Esophagus muscularis mucosa (tissue), 4 donors: Measurements from ENCODE around the gene RRBP1. TPM values are rescaled to one million over a fixed set of nuclear protein-coding genes. Genes with fewer than 3 reads are reported as not detected.

Experiments used
- DNase-seq: peaks from one replicate; pipeline ENCODE4 v3.0.0-alpha.2; 2017; ENCODE audit errors: extremely low spot score
- H3K27ac ChIP-seq, 4 donors: fragments of 200-600 bp; sonication (generic); replicated peaks in 1 of 4; 1 replicate in 3 of 4; 2 replicates in 1 of 4; pipeline ENCODE4 v1.5.1; 2016 to 2019; ENCODE audit warnings: mild to moderate bottlenecking in 1 of 4
- H3K27me3 ChIP-seq, 4 donors: fragments of 200-600 bp; sonication (generic); one replicate each; pipeline versions ENCODE4 v1.5.1 to v1.6.0; 2016 to 2019
- H3K36me3 ChIP-seq, 4 donors: fragments of 200-600 bp; sonication (generic); one replicate each; pipeline ENCODE4 v1.5.1; 2016 to 2019
- H3K4me1 ChIP-seq, 4 donors: fragments of 200-600 bp; sonication (generic); one replicate each; pipeline ENCODE4 v1.5.1; 2016 to 2019
- H3K4me3 ChIP-seq, 4 donors: fragments of 200-600 bp; sonication (generic); 1 replicate in 2 of 4; 2 replicates in 2 of 4; pipeline ENCODE4 v1.5.1; 2016 to 2019; ENCODE audit warnings: mild to moderate bottlenecking in 4 of 4, moderate library complexity in 1 of 4
- H3K9me3 ChIP-seq, 4 donors: fragments of 200-600 bp; sonication (generic); 1 replicate in 3 of 4; 2 replicates in 1 of 4; pipeline ENCODE4 v1.5.1; 2016 to 2019
- EP300 ChIP-seq: sonication (generic); formaldehyde crosslinking; IDR thresholded peaks from one replicate; pipeline ENCODE4 v1.6.1; 2017; ENCODE audit warnings: antibody characterized with exemption
- POLR2A ChIP-seq: fragments of 450-650 bp; IDR thresholded peaks from one replicate; pipeline ENCODE4 v1.6.1; 2017; ENCODE audit warnings: antibody characterized with exemption, moderate library complexity, mild to moderate bottlenecking, low read depth
- POLR2AphosphoS5 ChIP-seq, 2 donors: sonication (generic); formaldehyde crosslinking; IDR thresholded peaks; one replicate each; pipeline ENCODE4 v1.6.1; 2017; ENCODE audit warnings: antibody characterized with exemption in 2 of 2
- WGBS: methylation state at CpG from one replicate; pipeline ENCODE4 v1.1.5; 2018; 5-methylcytosine and 5-hydroxymethylcytosine counted together
- intact Hi-C: fragments of 100-400 bp; cut with DNase I; formaldehyde crosslinking; loops from one replicate; pipeline ENCODE4 v1.15.1; 2023
- total RNA-seq, 4 donors: library from RNA; depleted of rRNA; stranded (reverse); fragments of >200 nt; gene quantifications; one replicate each; pipeline versions ENCODE4 v1.1.0 to v1.2.1, GENCODE V29; 2016
- TF ChIP-seq, protein P1 (sequence below), 3 experiments: fragments of 200-600 bp in 2 of 3; fragments of 450-650 bp in 1 of 3; sonication (generic) in 2 of 3; IDR thresholded peaks; one replicate each; pipeline ENCODE4 v1.5.1; 2017 to 2019; ENCODE audit warnings: antibody characterized with exemption in 3 of 3, mild to moderate bottlenecking in 2 of 3, moderate library complexity in 1 of 3

The RRBP1 gene
- total RNA-seq, 4 donors from 2014 or later, result 61.5 to 86.6 (median 65.4) TPM

DNA sequence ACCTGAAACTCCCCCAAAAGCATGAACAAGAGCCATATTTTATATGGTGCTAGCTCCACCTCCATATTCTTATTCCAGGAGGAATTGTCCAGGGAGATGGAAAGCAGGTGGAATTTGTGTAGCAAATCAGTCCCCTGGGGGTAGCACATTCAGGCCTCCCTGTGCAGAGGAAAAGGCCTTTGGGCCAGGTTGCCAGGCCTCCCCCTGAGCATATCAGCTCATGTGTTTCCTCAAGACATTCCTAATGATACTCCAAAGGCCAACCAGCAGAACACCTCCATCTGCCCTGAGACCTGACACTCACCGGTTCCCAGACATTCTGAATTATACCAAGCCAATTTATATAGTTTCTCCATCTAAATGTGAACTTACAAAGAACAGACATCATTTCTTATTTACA lies 15.1 kb upstream of the RRBP1 start:
- Histone ChIP-seq H3K4me3 (no peak overlapping the region), H3K27me3 (no peaks in the 10 kb centered on the region), H3K4me1 (peaks cover 0 to 21% (median 20%) of the 10 kb centered on the region in 4 donors), H3K27ac (no peak overlapping the region), H3K9me3 (no peaks in the 10 kb centered on the region), H3K36me3 (no peaks in the 10 kb centered on the region)
- intact Hi-C loops, result no loop called here
- TF ChIP-seq EP300, result no peak
- TF ChIP-seq, protein P1, sequence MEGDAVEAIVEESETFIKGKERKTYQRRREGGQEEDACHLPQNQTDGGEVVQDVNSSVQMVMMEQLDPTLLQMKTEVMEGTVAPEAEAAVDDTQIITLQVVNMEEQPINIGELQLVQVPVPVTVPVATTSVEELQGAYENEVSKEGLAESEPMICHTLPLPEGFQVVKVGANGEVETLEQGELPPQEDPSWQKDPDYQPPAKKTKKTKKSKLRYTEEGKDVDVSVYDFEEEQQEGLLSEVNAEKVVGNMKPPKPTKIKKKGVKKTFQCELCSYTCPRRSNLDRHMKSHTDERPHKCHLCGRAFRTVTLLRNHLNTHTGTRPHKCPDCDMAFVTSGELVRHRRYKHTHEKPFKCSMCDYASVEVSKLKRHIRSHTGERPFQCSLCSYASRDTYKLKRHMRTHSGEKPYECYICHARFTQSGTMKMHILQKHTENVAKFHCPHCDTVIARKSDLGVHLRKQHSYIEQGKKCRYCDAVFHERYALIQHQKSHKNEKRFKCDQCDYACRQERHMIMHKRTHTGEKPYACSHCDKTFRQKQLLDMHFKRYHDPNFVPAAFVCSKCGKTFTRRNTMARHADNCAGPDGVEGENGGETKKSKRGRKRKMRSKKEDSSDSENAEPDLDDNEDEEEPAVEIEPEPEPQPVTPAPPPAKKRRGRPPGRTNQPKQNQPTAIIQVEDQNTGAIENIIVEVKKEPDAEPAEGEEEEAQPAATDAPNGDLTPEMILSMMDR (IDR thresholded peaks at IDR 0.05), result no peak
- no peak for TF ChIP-seq POLR2AphosphoS5 (IDR thresholded peaks at IDR 0.05)
- no peak for TF ChIP-seq POLR2A
- DNase-seq, result no peak
- WGBS, result 100% methylated on average over 1 of the region's 1 CpG

DNA sequence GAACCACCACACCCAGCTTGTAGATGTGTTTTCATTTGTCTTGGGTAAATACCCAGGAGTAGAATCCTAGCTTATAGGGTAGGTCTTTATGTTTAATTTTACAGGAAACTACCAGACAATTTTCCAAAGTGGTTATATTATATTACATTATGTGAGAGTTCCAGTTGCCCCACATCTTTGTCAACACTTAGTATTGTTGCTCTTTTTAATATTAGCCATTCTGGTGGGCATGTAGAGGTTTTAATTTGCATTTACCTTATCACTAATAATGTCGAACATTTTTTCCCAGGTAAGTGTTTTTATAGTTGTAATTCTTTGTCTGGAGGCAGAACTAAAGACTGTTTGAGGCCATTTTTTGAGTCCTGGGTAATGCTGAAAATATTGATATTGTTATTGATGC lies 14.2 kb upstream of the RRBP1 start:
- no peaks in the 10 kb centered on the region for H3K27me3 ChIP-seq
- H3K36me3 ChIP-seq, result no peaks in the 10 kb centered on the region
- 90% methylated on average over 1 of the region's 1 CpG for WGBS
- H3K4me3 ChIP-seq, result no peak overlapping the region
- no peak overlapping the region for H3K27ac ChIP-seq
- H3K4me1 ChIP-seq, result peaks cover 0 to 29% (median 28%) of the 10 kb centered on the region in 4 donors
- intact Hi-C loops, result no loop called here
- TF ChIP-seq POLR2AphosphoS5 (IDR thresholded peaks at IDR 0.05) (no peak), EP300 (no peak), POLR2A (no peak)
- TF ChIP-seq, protein P1 (IDR thresholded peaks at IDR 0.05), result no peak
- no peaks in the 10 kb centered on the region for H3K9me3 ChIP-seq
- no peak for DNase-seq

DNA sequence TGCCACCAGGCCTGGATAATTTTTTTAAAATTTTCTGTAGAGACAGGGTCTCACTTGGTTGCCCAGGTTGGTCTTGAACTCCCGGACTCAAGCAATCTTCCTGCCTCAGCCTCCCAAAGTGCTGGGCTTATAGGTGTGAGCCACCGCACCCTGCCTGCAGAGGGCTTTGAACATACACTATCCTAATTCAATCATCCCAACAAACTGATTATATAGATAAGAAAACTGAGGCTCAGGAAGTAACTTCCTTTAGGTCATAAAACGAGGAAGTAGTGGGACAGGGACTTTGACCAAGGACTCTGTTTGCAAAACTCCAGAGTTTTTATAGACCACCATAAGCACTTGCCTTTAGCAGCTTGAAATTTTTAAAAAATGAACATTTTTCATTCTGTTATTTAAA lies 12.7 kb upstream of the RRBP1 start:
- intact Hi-C loops, result no loop called here
- Histone ChIP-seq H3K9me3 (no peaks in the 10 kb centered on the region), H3K27ac (no peak overlapping the region), H3K4me1 (peaks cover 0 to 33% (median 30%) of the 10 kb centered on the region in 4 donors), H3K27me3 (no peaks in the 10 kb centered on the region), H3K36me3 (no peaks in the 10 kb centered on the region), H3K4me3 (no peak overlapping the region)
- WGBS, result 86% methylated on average over 3 of the region's 3 CpGs
- no peak for DNase-seq
- TF ChIP-seq POLR2AphosphoS5 (IDR thresholded peaks at IDR 0.05) (no peak), POLR2A (no peak), EP300 (no peak)
- TF ChIP-seq, protein P1 (IDR thresholded peaks at IDR 0.05), result no peak

DNA sequence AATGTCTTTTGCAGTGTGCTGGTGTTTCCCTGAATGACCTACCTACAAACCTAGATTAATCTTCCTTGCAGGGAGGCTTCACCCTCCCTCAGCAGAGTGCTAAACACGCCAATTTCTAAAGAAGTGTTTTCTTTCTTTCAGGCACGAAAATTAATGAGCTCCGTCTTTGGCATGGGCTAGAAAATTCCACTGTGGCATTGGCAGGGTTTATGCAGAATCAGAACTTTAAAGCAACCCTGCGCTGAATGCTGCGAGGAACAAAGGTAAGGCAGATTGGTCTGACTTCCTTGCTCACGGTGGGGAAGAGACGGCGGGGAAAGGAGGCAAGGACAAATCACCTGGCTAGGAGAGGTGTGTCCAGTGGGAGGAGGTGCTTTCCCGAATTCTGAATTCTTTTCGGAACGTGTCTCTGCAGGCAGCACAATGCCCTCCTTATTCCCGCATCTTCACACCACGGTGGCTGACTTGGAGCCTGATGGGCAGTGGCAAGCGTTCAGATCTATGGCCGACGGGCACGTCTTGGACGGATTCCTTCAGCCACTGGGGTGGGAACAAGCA lies 11.5 kb upstream of the RRBP1 start:
- DNase-seq, result no peak
- 44% methylated on average over 18 of the region's 18 CpGs for WGBS
- Histone ChIP-seq H3K27ac (peak overlapping the region in 2 of 4 donors; percentile 12 to 20), H3K27me3 (no peaks in the 10 kb centered on the region), H3K9me3 (no peaks in the 10 kb centered on the region), H3K36me3 (no peaks in the 10 kb centered on the region), H3K4me1 (peaks cover 0 to 44% (median 40%) of the 10 kb centered on the region in 4 donors), H3K4me3 (no peak overlapping the region)
- intact Hi-C loops, result no loop called here
- no peak for TF ChIP-seq POLR2A
- TF ChIP-seq EP300, result no peak
- TF ChIP-seq POLR2AphosphoS5 (IDR thresholded peaks at IDR 0.05), result no peak
- TF ChIP-seq, protein P1 (IDR thresholded peaks at IDR 0.05), result no peak

DNA sequence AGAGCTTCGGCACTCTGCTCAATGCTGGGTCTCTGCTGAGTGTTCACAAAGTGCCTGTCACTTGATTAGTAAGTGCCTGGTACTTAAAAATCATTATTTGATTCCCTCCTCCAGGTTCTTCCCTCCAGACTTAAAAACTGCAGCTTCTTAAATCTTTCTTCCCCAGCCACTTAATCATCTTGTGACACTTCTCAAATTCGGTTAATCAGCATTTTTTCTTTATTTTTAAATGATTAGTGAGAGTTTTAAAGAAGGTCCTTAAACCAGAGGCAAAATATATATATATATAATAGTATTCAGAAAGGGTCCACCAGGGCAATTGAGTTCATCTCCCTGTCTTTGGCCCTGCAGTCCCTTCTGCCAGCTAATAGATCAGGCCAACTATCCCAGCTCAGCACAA lies 9.7 kb upstream of the RRBP1 start:
- H3K36me3 ChIP-seq, result no peaks in the 10 kb centered on the region

More for the DNA sequence above, 9.7 kb upstream of the RRBP1 start:
- Histone ChIP-seq H3K4me1 (peaks cover 0 to 44% (median 40%) of the 10 kb centered on the region in 4 donors), H3K4me3 (no peak overlapping the region), H3K9me3 (no peaks in the 10 kb centered on the region), H3K27me3 (no peaks in the 10 kb centered on the region), H3K27ac (no peak overlapping the region)
- TF ChIP-seq POLR2AphosphoS5 (IDR thresholded peaks at IDR 0.05) (no peak), EP300 (no peak), POLR2A (no peak)
- TF ChIP-seq, protein P1 (IDR thresholded peaks at IDR 0.05), result no peak
- DNase-seq, result no peak
- 69% methylated on average over 2 of the region's 2 CpGs for WGBS
- intact Hi-C loops, result no loop called here
